Skeletal muscle tissue (tissue), 4 donors: ENCODE results near the gene FTO. TPM values are rescaled to one million over a fixed set of nuclear protein-coding genes. Genes with fewer than 3 reads are reported as not detected.

Experiments
- H3K27ac ChIP-seq: one replicate; pipeline ENCODE4 v1.7.0; 2013; ENCODE audit warnings: mild to moderate bottlenecking, low read depth, low read length, inconsistent platforms
- H3K27me3 ChIP-seq, 3 donors: one replicate each; pipeline ENCODE4 v1.7.0; 2013; ENCODE audit warnings: low read length in 3 of 3; ENCODE audit not compliant: control insufficient read depth in 3 of 3, insufficient read depth in 3 of 3
- H3K36me3 ChIP-seq, 3 donors: one replicate each; pipeline ENCODE4 v1.7.0; 2013; ENCODE audit warnings: low read length in 3 of 3; ENCODE audit not compliant: control insufficient read depth in 3 of 3, insufficient read depth in 3 of 3
- H3K4me1 ChIP-seq, 3 donors: one replicate each; pipeline ENCODE4 v1.7.0; 2013; ENCODE audit warnings: low read length in 3 of 3, mild to moderate bottlenecking in 3 of 3; ENCODE audit not compliant: control insufficient read depth in 3 of 3, insufficient read depth in 3 of 3
- H3K4me3 ChIP-seq, 3 donors: one replicate each; pipeline ENCODE4 v1.7.0; 2013; ENCODE audit warnings: low read length in 3 of 3
- H3K9ac ChIP-seq, 3 donors: one replicate each; pipeline ENCODE4 v1.7.0; 2013; ENCODE audit warnings: low read length in 3 of 3, mild to moderate bottlenecking in 3 of 3, moderate library complexity in 2 of 3, low read depth in 1 of 3
- H3K9me3 ChIP-seq, 3 donors: one replicate each; pipeline ENCODE4 v1.7.0; 2013; ENCODE audit warnings: low read length in 3 of 3; ENCODE audit not compliant: control insufficient read depth in 3 of 3
- total RNA-seq: library from RNA; depleted of rRNA; stranded (reverse); fragments of >200 nt; gene quantifications from one replicate; pipeline ENCODE4 v1.2.3, GENCODE V29; 2014
- donor health status: Osteomylitis.

The FTO gene
- total RNA-seq, 1 donor from 2014 or later = 37.1 TPM

DNA sequence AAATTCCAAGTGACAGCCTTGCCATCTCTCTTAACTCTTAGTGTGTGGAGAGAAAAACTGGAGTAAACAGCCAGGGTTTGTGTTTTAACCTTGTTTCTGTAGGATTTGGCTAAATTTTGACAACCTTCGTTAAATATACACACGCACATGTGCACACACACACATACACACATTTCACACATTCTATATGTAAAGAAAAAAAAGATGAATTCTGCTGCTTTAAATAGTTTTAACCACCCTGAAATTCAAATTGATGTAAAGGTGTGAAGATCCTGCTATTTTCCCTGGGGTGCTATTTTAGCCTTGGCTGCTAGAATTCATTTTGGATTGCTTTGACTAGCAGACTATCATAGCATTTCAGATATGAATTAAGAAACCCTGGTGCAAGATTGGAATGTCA, 191.9 kb downstream of the FTO start:
- Histone ChIP-seq H3K9me3 (no peaks in the 10 kb centered on the region), H3K4me1 (peaks cover 0 to 5% (median 4%) of the 10 kb centered on the region in 3 donors), H3K9ac (no peak overlapping the region), H3K36me3 (no peaks in the 10 kb centered on the region), H3K27me3 (no peaks in the 10 kb centered on the region), H3K27ac (no peak overlapping the region), H3K4me3 (no peak overlapping the region)

DNA sequence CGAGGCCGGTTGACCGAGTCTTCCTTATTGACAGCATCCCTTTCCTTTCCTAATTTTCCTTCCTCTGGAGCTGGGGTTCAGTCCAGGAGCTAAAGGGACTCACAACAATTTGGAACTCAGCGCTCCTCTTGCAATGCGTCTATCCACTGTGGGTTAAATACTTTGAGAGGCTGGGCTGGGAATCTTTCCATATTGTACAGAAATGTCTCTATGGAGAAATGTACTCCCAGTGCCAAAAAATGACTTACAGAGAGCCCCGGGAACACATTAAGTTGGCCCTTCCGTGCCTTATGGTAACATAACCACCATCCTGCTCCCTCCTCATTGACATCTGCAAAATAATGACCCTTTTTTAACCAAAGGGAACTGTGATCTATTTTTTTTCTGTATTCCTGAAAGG, 192.8 kb downstream of the FTO start:
- Histone ChIP-seq H3K9me3 (no peaks in the 10 kb centered on the region), H3K4me1 (peaks cover 0 to 5% (median 4%) of the 10 kb centered on the region in 3 donors), H3K9ac (no peak overlapping the region), H3K36me3 (no peaks in the 10 kb centered on the region), H3K27me3 (no peaks in the 10 kb centered on the region), H3K27ac (no peak overlapping the region), H3K4me3 (no peak overlapping the region)

DNA sequence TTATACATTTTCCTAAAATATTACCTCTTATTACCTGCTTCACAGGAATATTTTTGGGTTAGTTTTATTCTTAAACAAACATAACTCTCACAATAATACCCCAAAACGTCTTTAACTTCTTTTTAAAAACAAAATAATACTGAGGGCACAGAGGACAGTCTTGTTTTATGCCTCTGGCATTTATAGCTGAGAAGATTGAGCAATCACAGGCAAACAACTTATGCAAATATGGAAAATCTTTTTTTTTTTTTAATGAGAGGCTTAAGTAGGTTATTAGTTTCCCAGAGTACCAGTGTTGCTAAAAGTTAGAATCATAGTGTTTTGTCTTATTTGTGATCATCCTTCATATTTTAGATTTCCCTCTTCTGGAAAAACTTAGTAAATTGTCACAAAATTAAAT, 195.0 kb downstream of the FTO start:
- Histone ChIP-seq H3K36me3 (no peaks in the 10 kb centered on the region), H3K27ac (no peak overlapping the region), H3K27me3 (no peaks in the 10 kb centered on the region), H3K9ac (no peak overlapping the region), H3K4me1 (no peaks in the 10 kb centered on the region), H3K4me3 (no peak overlapping the region), H3K9me3 (no peaks in the 10 kb centered on the region)

DNA sequence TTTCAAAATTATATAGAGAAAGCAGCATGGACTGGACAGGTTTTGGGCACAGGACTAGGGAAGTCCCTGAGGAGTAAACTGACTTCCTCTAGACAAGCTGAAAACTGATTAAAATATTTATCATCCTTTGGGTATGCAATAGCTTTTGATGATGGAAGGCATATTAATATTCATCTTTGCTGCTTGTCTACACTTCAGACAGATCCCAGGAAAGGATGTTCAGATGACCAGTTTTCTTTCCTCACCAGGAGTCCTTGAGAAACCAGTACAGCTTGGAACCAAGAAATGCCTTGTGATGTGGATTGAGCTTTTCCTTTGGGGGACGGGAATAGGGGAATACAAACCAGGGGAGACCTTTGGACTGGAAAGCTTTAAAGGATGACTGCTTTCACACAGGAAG, 195.5 kb downstream of the FTO start:
- no peaks in the 10 kb centered on the region for H3K36me3 ChIP-seq
- H3K9me3 ChIP-seq = no peaks in the 10 kb centered on the region

DNA sequence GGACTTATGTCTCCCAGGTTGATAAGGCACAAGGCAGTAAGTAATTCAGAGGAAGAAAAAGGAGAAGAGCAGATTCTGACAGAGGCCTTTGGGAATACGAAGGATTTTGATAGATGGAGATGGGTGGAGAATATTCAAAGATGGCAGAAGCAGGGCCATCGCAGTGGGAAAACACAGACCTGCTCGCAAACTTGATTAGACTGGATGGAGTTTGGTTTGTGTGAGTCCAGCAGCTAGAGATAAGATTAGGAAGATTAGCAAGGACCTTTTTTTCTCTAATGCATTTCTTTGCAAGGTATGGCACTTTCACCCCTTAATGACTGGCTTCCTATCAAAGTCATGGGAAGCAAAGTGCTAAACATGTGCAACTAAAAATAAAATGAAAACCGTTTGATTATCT, 196.7 kb downstream of the FTO start:
- Histone ChIP-seq H3K4me3 (no peak overlapping the region), H3K36me3 (no peaks in the 10 kb centered on the region), H3K27ac (no peak overlapping the region), H3K9ac (no peak overlapping the region), H3K27me3 (no peaks in the 10 kb centered on the region), H3K9me3 (no peaks in the 10 kb centered on the region), H3K4me1 (peaks cover 3 to 12% (median 9%) of the 10 kb centered on the region in 3 donors)

More for the DNA sequence above, 195.5 kb downstream of the FTO start:
- Histone ChIP-seq H3K27ac (no peak overlapping the region), H3K9ac (no peak overlapping the region), H3K27me3 (no peaks in the 10 kb centered on the region), H3K4me1 (peaks cover 0 to 3% (median 2%) of the 10 kb centered on the region in 3 donors), H3K4me3 (no peak overlapping the region)

DNA sequence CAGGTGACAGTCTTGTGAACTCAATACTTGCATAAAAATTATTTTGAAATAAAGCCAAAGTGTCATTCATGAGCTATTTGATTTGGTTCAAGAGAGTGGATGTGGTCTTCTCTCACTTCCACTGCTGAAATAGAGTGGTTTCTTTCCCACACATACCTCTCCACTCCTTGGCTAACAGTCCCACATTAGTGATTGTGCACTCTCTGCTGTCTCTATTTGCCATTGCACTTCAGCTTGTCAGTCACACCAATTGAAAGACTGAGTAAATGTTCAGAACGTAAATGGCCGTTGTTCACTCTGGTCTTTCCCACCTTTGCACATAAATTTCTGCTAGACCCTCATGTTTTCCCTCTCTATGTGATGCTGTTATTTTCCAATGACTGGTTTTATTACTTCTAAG, 197.5 kb downstream of the FTO start:
- Histone ChIP-seq H3K27me3 (no peaks in the 10 kb centered on the region), H3K9ac (no peak overlapping the region), H3K4me1 (peaks cover 3 to 12% (median 9%) of the 10 kb centered on the region in 3 donors)

DNA sequence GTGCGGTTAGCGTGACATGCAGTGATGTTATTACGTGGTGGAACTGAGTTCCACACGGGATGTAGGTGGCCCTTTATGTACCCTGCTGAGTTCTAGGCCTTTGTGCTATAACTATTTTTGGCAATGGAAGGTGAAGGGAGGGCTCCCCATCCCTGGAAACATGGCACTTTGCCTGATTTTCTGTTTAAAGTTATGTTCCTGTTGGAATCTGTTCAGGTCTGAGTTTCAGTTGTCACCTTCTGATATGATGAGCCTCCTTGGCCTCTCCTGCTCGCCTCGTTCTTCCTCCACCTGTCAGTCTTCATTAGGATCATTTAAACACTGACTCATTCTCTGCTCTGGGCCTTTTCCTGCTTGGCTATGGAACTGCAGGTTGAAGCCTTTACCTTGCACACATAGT, 200.6 kb downstream of the FTO start:
- Histone ChIP-seq H3K4me3 (no peak overlapping the region), H3K4me1 (peaks cover 3 to 22% (median 9%) of the 10 kb centered on the region in 3 donors), H3K9me3 (no peaks in the 10 kb centered on the region), H3K27me3 (no peaks in the 10 kb centered on the region), H3K36me3 (no peaks in the 10 kb centered on the region), H3K27ac (no peak overlapping the region), H3K9ac (no peak overlapping the region)

More for the DNA sequence above, 197.5 kb downstream of the FTO start:
- Histone ChIP-seq H3K4me3 (no peak overlapping the region), H3K9me3 (no peaks in the 10 kb centered on the region), H3K36me3 (no peaks in the 10 kb centered on the region), H3K27ac (no peak overlapping the region)

DNA sequence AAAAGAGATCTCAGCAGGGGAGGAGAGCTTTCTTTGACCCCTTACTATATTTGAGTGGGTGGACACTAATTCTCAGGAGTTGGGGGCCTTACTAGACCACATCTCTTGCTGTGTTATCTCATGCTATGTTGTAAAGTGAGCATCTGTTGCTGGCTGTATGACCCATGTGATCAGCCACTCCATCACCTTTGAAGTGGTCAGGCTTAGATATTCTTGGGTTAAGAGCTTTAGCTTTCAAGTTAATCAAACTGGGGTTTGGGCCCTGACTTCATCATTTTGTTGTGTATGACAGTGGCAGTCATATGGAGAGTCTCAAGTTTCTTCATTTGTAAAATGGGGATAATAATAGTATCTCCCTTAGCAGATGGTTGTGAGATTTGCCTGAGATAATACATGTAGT, 201.1 kb downstream of the FTO start:
- Histone ChIP-seq H3K4me1 (peaks cover 3 to 22% (median 9%) of the 10 kb centered on the region in 3 donors), H3K27me3 (no peaks in the 10 kb centered on the region), H3K4me3 (no peak overlapping the region), H3K9me3 (no peaks in the 10 kb centered on the region), H3K9ac (no peak overlapping the region), H3K27ac (no peak overlapping the region), H3K36me3 (no peaks in the 10 kb centered on the region)

DNA sequence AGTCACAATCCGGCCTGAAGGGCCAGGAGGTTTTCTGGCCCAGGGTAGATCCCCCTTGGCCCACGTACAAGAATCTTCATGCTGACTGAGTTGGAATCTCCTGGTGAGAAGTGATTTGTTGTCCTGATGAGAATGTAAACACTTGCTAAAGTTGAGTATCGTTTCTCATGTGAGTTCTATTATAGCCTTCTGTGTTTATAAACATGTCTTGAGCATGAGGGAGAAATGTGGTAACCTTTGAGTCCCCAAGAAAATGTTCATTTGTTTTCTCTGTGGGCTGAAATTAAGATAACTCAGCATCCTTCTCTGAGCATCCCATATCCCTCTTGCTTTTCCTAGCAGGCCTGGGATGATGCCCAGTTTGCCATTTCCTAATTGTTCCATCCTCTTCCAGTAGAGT, 204.8 kb downstream of the FTO start:
- H3K9ac ChIP-seq = no peak overlapping the region
- peaks cover 8 to 31% (median 14%) of the 10 kb centered on the region in 3 donors for H3K4me1 ChIP-seq
- no peak overlapping the region for H3K27ac ChIP-seq
- H3K9me3 ChIP-seq = no peaks in the 10 kb centered on the region
- H3K4me3 ChIP-seq = no peak overlapping the region
- no peaks in the 10 kb centered on the region for H3K36me3 ChIP-seq
- no peaks in the 10 kb centered on the region for H3K27me3 ChIP-seq

DNA sequence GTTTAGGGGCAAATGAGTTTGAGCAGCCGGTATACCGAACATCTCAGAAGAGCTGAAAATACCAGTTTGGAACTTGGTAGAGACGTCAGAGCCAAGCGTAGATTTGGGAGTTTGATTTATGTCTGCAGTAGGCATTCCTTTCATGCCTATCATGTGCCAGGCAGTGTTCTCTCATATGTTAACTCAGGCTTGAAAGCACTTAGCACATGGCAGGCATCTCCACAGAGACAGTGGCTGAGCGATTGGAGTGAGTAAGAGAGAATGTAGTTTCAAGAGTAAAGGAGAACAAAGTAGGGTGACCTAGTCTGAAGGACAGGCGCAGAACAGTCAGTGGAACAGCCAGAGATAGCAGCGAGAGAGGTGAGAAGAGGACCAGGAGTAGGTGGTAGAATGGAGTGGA, 207.0 kb downstream of the FTO start:
- Histone ChIP-seq H3K4me3 (no peak overlapping the region), H3K9me3 (no peaks in the 10 kb centered on the region), H3K36me3 (no peaks in the 10 kb centered on the region), H3K9ac (no peak overlapping the region), H3K4me1 (peaks cover 5 to 19% (median 5%) of the 10 kb centered on the region in 3 donors), H3K27ac (no peak overlapping the region), H3K27me3 (no peaks in the 10 kb centered on the region)

DNA sequence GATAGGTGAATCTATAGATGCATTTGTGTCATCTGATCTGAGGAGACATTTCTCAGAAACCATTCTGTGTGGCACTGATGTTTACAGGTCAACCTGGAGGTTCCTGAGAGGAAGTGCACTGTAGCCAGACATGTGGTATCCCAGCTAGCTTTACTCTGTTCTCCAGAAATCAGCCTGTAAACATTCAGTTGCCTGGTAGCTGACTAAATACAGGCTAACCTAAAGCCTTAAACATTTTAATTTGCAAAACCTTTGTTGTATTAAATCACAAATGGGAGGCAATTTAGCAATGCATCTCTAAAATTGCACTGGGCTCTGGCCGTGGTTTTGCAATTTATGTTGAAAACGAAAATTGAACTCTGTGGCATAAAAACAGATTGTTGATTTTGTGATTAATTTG, 207.6 kb downstream of the FTO start:
- Histone ChIP-seq H3K36me3 (no peaks in the 10 kb centered on the region), H3K27me3 (no peaks in the 10 kb centered on the region), H3K4me1 (peaks cover 5 to 19% (median 5%) of the 10 kb centered on the region in 3 donors), H3K4me3 (no peak overlapping the region), H3K27ac (no peak overlapping the region), H3K9ac (no peak overlapping the region), H3K9me3 (no peaks in the 10 kb centered on the region)
